ENCODE results near the gene ENKD1. TPM values are rescaled to one million over a fixed set of nuclear protein-coding genes. Genes with fewer than 3 reads are reported as not detected.
A peak's percentile ranks its signal among the peaks of the same experiment; 100 is the strongest.

The ENKD1 gene
- total and polyA plus RNA-seq, 2 donors (not counting 1 experiment from before 2014, with no cell fraction given) = 13.3 to 14.3 TPM

GRCh38 chr16:67647111-67647651, 19.4 kb downstream of the ENKD1 start:
- Histone ChIP-seq H3K9ac (ENCODE audit: low read length) (no peak overlapping the region), H3K4me3 (ENCODE audit: control extremely low read depth in 1 of 5, extremely low read depth in 1 of 5, insufficient read depth in 1 of 5, low read depth in 2 of 5, low read length in 4 of 5) (no peak overlapping the region), H4K20me1 (ENCODE audit: control insufficient read depth, insufficient read depth, low read length, poor library complexity, severe bottlenecking) (peaks cover 36% of the 10 kb centered on the region), H3K27ac (ENCODE audit: low read length in 2 of 2) (peak overlapping the region in 1 of 2 donors; percentile 15), H3K36me3 (replicated peaks in 1 of 2; ENCODE audit: control extremely low read depth in 1 of 2, control insufficient read depth in 1 of 2, extremely low read depth in 1 of 2, insufficient read depth in 2 of 2, low read length in 1 of 2) (peaks cover 0 to 51% of the 10 kb centered on the region in 2 experiments), H3K4me2 (replicated peaks; ENCODE audit: low read depth, low read length, poor library complexity, severe bottlenecking) (no peak overlapping the region), H3K4me1 (ENCODE audit: control insufficient read depth in 2 of 2, insufficient read depth in 2 of 2, low read length in 2 of 2) (peaks cover 12 to 20% of the 10 kb centered on the region in 2 donors), H2AFZ (ENCODE audit: insufficient read depth, low read depth, low read length, poor library complexity, severe bottlenecking) (no peak overlapping the region), H3K27me3 (replicated peaks in 1 of 4; ENCODE audit: control extremely low read depth in 1 of 4, control insufficient read depth in 3 of 4, insufficient read depth in 4 of 4, low read length in 3 of 4) (no peaks in the 10 kb centered on the region), H3K79me2 (ENCODE audit: control insufficient read depth, insufficient read depth, low read length) (peaks cover 60% of the 10 kb centered on the region), H3K9me3 (ENCODE audit: control extremely low read depth in 1 of 3, control insufficient read depth in 2 of 3, insufficient read depth in 1 of 3, low read length in 2 of 3) (no peaks in the 10 kb centered on the region)
- Mint-ChIP-seq H3K27me3 (no peaks in the 10 kb centered on the region), H3K27ac (peak overlapping the region; percentile 26), H3K4me3 (no peak overlapping the region), H3K4me1 (peaks cover 18% of the 10 kb centered on the region), H3K9me3 (ENCODE audit: insufficient read depth) (no peaks in the 10 kb centered on the region)
- TF ChIP-seq CTCF (IDR thresholded peaks at IDR 0.05) (no peak), EZH2 (IDR thresholded peaks at IDR 0.05; ENCODE audit: borderline replicate concordance, insufficient read depth, low read depth, low read length, poor library complexity, severe bottlenecking) (no peak)
- intact Hi-C loops (cut with micrococcal nuclease) = no loop called here
- no peak for DNase-seq
- 92% methylated on average over 14 of the region's 15 CpGs for WGBS (ENCODE audit: insufficient coverage)
- ATAC-seq (ENCODE audit: low read depth) = no peak
- CTCF ChIA-PET = interaction anchor here (0.5 to 8.4 kb wide), 6 partner anchors 16 to 370 kb away, joined by 3 to 220 read pairs (median 4); partner anchors contain the start of gene CTCF
- POLR2A ChIA-PET = interaction anchor here (1.1 kb wide), 2 partner anchors 13 to 84 kb away, joined by 3 to 4 read pairs; partner anchors contain the start of gene ACD

Data from B cell (primary cell).